Vagina (tissue), 2 donors: ENCODE results near the gene COBLL1. TPM values are rescaled to one million over a fixed set of nuclear protein-coding genes. Genes with fewer than 3 reads are reported as not detected.

Experiments used
- DNase-seq, 2 donors: peaks; one replicate each; pipeline ENCODE4 v3.0.0-alpha.2; 2017; ENCODE audit errors: extremely low spot score in 2 of 2
- H3K27ac ChIP-seq: fragments of 200-600 bp; sonication (generic); one replicate; pipeline ENCODE4 v1.5.1; 2019
- H3K27me3 ChIP-seq: fragments of 200-600 bp; sonication (generic); one replicate; pipeline ENCODE4 v1.5.1; 2019
- H3K36me3 ChIP-seq, 2 donors: fragments of 200-600 bp; sonication (generic); one replicate each; pipeline ENCODE4 v1.5.1; 2017 to 2019
- H3K4me1 ChIP-seq: fragments of 200-600 bp; sonication (generic); one replicate; pipeline ENCODE4 v1.5.1; 2019
- H3K4me3 ChIP-seq, 2 donors: fragments of 200-600 bp; sonication (generic); 1 replicate in 1 of 2; 2 replicates in 1 of 2; pipeline ENCODE4 v1.5.1; 2016 to 2019
- H3K9me3 ChIP-seq: fragments of 200-600 bp; sonication (generic); one replicate; pipeline ENCODE4 v1.5.1; 2019
- POLR2A ChIP-seq, 2 donors: fragments of 450-650 bp; IDR thresholded peaks; one replicate each; pipeline ENCODE4 v1.6.1; 2017; ENCODE audit warnings: antibody characterized with exemption in 2 of 2, mild to moderate bottlenecking in 2 of 2, moderate library complexity in 2 of 2
- POLR2AphosphoS5 ChIP-seq, 2 donors: sonication (generic); formaldehyde crosslinking; IDR thresholded peaks; one replicate each; pipeline ENCODE4 v1.9.0; 2017; ENCODE audit warnings: antibody characterized with exemption in 2 of 2, mild to moderate bottlenecking in 2 of 2, low read depth in 1 of 2; ENCODE audit not compliant: insufficient read depth in 1 of 2
- intact Hi-C: fragments of 100-400 bp; cut with DNase I; formaldehyde crosslinking; loops from one replicate; pipeline ENCODE4 v1.15.1; 2023
- total RNA-seq: library from RNA; depleted of rRNA; stranded (reverse); fragments of >200 nt; gene quantifications from one replicate; pipeline ENCODE4 v1.2.3, GENCODE V29; 2016
- TF ChIP-seq, protein P1 (sequence below), 3 experiments: fragments of 450-650 bp in 2 of 3; fragments of 200-600 bp in 1 of 3; sonication (generic) in 1 of 3; IDR thresholded peaks; one replicate each; pipeline ENCODE4 v1.5.1; 2017 to 2019; ENCODE audit warnings: antibody characterized with exemption in 3 of 3, mild to moderate bottlenecking in 2 of 3, moderate library complexity in 2 of 3

The COBLL1 gene, protein sequence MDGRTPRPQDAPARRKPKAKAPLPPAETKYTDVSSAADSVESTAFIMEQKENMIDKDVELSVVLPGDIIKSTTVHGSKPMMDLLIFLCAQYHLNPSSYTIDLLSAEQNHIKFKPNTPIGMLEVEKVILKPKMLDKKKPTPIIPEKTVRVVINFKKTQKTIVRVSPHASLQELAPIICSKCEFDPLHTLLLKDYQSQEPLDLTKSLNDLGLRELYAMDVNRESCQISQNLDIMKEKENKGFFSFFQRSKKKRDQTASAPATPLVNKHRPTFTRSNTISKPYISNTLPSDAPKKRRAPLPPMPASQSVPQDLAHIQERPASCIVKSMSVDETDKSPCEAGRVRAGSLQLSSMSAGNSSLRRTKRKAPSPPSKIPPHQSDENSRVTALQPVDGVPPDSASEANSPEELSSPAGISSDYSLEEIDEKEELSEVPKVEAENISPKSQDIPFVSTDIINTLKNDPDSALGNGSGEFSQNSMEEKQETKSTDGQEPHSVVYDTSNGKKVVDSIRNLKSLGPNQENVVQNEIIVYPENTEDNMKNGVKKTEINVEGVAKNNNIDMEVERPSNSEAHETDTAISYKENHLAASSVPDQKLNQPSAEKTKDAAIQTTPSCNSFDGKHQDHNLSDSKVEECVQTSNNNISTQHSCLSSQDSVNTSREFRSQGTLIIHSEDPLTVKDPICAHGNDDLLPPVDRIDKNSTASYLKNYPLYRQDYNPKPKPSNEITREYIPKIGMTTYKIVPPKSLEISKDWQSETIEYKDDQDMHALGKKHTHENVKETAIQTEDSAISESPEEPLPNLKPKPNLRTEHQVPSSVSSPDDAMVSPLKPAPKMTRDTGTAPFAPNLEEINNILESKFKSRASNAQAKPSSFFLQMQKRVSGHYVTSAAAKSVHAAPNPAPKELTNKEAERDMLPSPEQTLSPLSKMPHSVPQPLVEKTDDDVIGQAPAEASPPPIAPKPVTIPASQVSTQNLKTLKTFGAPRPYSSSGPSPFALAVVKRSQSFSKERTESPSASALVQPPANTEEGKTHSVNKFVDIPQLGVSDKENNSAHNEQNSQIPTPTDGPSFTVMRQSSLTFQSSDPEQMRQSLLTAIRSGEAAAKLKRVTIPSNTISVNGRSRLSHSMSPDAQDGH
- 79.6 TPM for total RNA-seq

DNA sequence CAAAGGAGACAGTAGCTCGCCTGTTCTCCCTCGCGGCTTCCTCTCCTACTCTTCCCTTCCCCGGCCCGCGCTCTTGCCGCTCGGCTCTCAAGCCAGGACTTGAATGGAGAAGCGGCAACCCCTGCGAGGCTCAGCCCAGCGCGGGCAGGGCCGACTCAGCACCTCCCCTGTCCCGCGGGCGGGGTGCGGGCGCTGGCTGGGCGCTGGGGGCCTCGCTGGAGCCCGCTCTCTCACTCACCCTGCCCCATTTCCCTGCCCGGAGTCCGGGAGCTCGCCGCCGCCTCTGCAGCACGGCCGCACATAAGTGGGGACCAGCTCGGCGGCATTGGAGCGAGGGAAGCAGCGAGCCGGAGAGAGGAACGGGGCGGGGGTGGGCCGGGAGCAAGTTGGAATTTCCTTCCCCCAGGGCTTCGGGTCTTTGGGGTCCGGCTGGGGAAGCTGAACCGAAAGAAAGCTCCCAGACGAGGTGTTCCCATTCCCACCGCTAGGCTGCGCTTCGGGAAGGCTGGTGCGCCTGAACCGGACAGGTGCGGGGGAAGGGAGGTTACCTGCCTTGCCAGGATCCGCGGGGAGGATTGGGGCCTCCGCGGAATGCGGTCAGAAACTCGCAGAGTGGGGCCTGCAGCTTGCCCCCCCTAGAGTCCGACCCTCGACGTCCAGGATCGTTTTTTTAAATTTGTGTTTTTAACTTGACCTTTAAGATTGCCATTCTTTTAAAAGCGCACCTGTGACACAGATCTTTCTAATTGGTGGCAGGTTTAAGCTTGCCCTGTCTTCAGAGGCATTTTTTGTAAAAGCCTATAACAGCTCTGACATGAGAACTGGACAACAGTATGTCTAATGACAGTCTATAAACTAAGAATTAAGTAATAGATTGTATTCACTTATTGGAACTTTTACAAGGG, at the start of gene COBLL1:
TSS of gene COBLL1 (minus strand) at position 105 of the 905 bp plus-strand sequence. CDS start 627 bp downstream, outside the sequence.
- no peak for DNase-seq
- Histone ChIP-seq H3K36me3 (no peaks in the 10 kb centered on the region), H3K4me1 (peaks cover 30% of the 10 kb centered on the region), H3K27ac (peak within 1 kb of the TSS; percentile 95), H3K4me3 (peak within 1 kb of the TSS; percentile 67 to 90), H3K9me3 (no peaks in the 10 kb centered on the region), H3K27me3 (no peaks in the 10 kb centered on the region)
- intact Hi-C loops = no loop called here
- TF ChIP-seq POLR2AphosphoS5 (IDR thresholded peaks at IDR 0.05; ENCODE audit: insufficient read depth in 1 of 2, low read depth in 1 of 2) (peak; percentile 8 to 71), POLR2A (IDR thresholded peaks at IDR 0.05) (no peak)
- TF ChIP-seq, protein P1, sequence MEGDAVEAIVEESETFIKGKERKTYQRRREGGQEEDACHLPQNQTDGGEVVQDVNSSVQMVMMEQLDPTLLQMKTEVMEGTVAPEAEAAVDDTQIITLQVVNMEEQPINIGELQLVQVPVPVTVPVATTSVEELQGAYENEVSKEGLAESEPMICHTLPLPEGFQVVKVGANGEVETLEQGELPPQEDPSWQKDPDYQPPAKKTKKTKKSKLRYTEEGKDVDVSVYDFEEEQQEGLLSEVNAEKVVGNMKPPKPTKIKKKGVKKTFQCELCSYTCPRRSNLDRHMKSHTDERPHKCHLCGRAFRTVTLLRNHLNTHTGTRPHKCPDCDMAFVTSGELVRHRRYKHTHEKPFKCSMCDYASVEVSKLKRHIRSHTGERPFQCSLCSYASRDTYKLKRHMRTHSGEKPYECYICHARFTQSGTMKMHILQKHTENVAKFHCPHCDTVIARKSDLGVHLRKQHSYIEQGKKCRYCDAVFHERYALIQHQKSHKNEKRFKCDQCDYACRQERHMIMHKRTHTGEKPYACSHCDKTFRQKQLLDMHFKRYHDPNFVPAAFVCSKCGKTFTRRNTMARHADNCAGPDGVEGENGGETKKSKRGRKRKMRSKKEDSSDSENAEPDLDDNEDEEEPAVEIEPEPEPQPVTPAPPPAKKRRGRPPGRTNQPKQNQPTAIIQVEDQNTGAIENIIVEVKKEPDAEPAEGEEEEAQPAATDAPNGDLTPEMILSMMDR (IDR thresholded peaks at IDR 0.05) = peak; percentile 29 to 72 (median 66)

DNA sequence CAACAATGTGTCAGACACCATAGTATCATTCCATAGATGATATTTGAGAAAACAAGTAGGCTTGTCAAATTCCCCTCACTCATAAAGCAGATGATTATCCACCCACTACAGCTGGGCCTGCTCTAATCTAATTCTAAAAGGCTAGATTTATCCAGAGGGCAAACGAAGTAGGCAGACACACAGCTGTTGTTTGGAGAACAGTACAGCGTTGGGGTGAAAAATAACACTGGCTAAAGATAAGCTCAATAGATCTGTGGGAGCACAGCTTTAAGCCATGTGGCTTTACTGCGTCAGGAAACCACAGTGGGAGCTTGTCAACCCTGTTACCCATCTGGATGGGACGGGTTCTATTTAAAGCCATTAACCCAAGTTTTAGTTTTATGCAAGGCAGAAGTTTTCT, 48.9 kb upstream of the COBLL1 start:
- Histone ChIP-seq H3K4me3 (no peak overlapping the region), H3K4me1 (no peaks in the 10 kb centered on the region), H3K27me3 (no peaks in the 10 kb centered on the region), H3K9me3 (no peaks in the 10 kb centered on the region), H3K27ac (no peak overlapping the region), H3K36me3 (no peaks in the 10 kb centered on the region)
- no peak for DNase-seq
- intact Hi-C loops = no loop called here
- TF ChIP-seq, protein P1 (IDR thresholded peaks at IDR 0.05) = no peak
- TF ChIP-seq POLR2AphosphoS5 (IDR thresholded peaks at IDR 0.05; ENCODE audit: insufficient read depth in 1 of 2, low read depth in 1 of 2) = no peak
- no peak for TF ChIP-seq POLR2A (IDR thresholded peaks at IDR 0.05)

DNA sequence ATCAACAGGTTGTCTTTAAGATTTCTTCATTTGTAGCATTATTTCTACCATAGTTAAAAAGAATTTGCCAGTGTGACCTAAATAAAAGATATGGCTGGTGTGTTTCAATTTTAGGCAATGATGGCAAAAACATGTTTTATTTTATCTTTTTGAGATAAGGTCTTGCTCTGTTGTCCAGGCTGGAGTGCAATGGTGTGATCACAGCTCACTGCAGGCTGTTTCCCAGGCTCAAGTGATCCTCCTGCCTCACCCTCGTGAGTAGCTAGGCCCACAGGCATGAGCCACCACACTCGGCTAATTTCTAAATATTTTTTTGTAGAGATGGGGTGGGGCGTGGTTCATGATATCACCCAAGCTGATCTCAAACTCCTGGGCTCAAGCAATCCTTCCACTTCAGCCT, 47.0 kb upstream of the COBLL1 start:
- Histone ChIP-seq H3K36me3 (no peaks in the 10 kb centered on the region), H3K9me3 (no peaks in the 10 kb centered on the region), H3K27ac (no peak overlapping the region), H3K27me3 (no peaks in the 10 kb centered on the region), H3K4me3 (no peak overlapping the region), H3K4me1 (no peaks in the 10 kb centered on the region)
- intact Hi-C loops = no loop called here
- no peak for DNase-seq
- no peak for TF ChIP-seq POLR2AphosphoS5 (IDR thresholded peaks at IDR 0.05; ENCODE audit: insufficient read depth in 1 of 2, low read depth in 1 of 2)
- TF ChIP-seq POLR2A (IDR thresholded peaks at IDR 0.05) = no peak
- TF ChIP-seq, protein P1 (IDR thresholded peaks at IDR 0.05) = no peak

DNA sequence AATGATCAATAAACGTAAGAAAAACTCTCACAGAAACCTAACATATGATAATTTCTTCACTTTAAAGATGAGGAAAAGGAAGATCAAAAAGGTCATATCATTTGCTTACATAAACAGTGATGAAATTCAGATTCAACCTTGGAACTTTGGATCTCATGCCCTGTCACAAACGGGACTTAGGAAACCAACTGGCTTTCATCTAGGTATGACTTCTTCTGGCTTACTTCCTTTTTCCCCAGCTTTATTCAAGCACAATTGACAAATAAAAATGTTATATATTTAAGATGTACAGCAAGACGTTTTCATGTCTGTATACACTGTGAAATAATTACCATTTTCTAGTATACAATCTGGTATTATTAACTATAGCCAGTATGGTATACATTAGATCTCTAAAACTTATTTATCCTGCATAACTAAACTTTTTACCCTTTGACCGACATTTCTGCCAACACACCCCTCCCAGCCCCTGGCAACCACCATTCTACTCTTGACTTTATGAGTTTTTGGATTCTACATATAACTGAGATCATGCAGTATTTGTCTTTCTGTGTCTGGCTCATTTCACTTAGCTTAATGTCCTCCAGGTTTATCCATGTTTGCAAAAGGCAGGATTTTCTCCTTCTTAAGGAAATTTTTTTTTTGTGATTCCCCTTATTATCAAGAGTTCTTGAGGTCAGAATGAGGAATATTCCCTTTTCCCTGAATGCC, 46.0 kb upstream of the COBLL1 start:
- TF ChIP-seq POLR2AphosphoS5 (IDR thresholded peaks at IDR 0.05; ENCODE audit: insufficient read depth in 1 of 2, low read depth in 1 of 2) (no peak), POLR2A (IDR thresholded peaks at IDR 0.05) (no peak)
- TF ChIP-seq, protein P1 (IDR thresholded peaks at IDR 0.05) = no peak
- intact Hi-C loops = no loop called here
- Histone ChIP-seq H3K9me3 (no peaks in the 10 kb centered on the region), H3K4me3 (no peak overlapping the region), H3K4me1 (no peaks in the 10 kb centered on the region), H3K36me3 (no peaks in the 10 kb centered on the region), H3K27ac (no peak overlapping the region), H3K27me3 (no peaks in the 10 kb centered on the region)
- no peak for DNase-seq
